Esophagus (tissue), 2 donors: ENCODE measurements around the gene CENPI. TPM values are rescaled to one million over a fixed set of nuclear protein-coding genes. Genes with fewer than 3 reads are reported as not detected.
"Not testable (repeated sequence)": the region's sequence is repeated elsewhere in the genome, so short reads cannot be mapped to it uniquely, and the experiment has no call there.

Experiments used
- H3K27ac ChIP-seq, 2 donors: one replicate each; pipeline ENCODE4 v1.5.1; 2013; ENCODE audit warnings: low read depth in 2 of 2, mild to moderate bottlenecking in 2 of 2, inconsistent platforms in 1 of 2, low read length in 1 of 2, moderate library complexity in 1 of 2
- H3K27me3 ChIP-seq, 2 donors: one replicate each; pipeline ENCODE4 v1.6.1; 2013; ENCODE audit warnings: low read length in 2 of 2, control low read depth in 1 of 2, mild to moderate bottlenecking in 1 of 2; ENCODE audit not compliant: insufficient read depth in 2 of 2, control insufficient read depth in 1 of 2
- H3K36me3 ChIP-seq, 2 donors: one replicate each; pipeline ENCODE4 v1.6.1; 2013; ENCODE audit warnings: low read length in 1 of 2; ENCODE audit not compliant: control insufficient read depth in 2 of 2, insufficient read depth in 2 of 2
- H3K4me1 ChIP-seq, 2 donors: one replicate each; pipeline ENCODE4 v1.6.1; 2013; ENCODE audit warnings: low read length in 1 of 2; ENCODE audit not compliant: control insufficient read depth in 2 of 2, insufficient read depth in 2 of 2
- H3K4me3 ChIP-seq, 2 donors: one replicate each; pipeline ENCODE4 v1.5.1; 2013; ENCODE audit warnings: low read length in 2 of 2, mild to moderate bottlenecking in 2 of 2, low read depth in 1 of 2, moderate library complexity in 1 of 2
- H3K9me3 ChIP-seq, 2 donors: one replicate each; pipeline ENCODE4 v1.6.1; 2013; ENCODE audit warnings: mild to moderate bottlenecking in 2 of 2, low read depth in 1 of 2, low read length in 1 of 2, moderate library complexity in 1 of 2; ENCODE audit not compliant: control insufficient read depth in 2 of 2, insufficient read depth in 1 of 2
- WGBS, 2 donors: extraction: QIAGEN DNeasy Blood & Tissue Kit; methylation state at CpG; one replicate each; pipeline ENCODE4 v1.1.7; 2013; 5-methylcytosine and 5-hydroxymethylcytosine counted together
- polyA plus RNA-seq, 2 donors: library from polyadenylated mRNA; stranded (reverse); fragments of 200-250 nt; gene quantifications; one replicate each; pipeline ENCODE4 v1.2.3, GENCODE V29; 2013
- donor health status: healthy with polysubstance abuse.
- donor health status: Bipolar disorder and iron deficiency.

The CENPI gene
- 1 to 10 TPM; 1.0 to 1.5 TPM for polyA plus RNA-seq

DNA sequence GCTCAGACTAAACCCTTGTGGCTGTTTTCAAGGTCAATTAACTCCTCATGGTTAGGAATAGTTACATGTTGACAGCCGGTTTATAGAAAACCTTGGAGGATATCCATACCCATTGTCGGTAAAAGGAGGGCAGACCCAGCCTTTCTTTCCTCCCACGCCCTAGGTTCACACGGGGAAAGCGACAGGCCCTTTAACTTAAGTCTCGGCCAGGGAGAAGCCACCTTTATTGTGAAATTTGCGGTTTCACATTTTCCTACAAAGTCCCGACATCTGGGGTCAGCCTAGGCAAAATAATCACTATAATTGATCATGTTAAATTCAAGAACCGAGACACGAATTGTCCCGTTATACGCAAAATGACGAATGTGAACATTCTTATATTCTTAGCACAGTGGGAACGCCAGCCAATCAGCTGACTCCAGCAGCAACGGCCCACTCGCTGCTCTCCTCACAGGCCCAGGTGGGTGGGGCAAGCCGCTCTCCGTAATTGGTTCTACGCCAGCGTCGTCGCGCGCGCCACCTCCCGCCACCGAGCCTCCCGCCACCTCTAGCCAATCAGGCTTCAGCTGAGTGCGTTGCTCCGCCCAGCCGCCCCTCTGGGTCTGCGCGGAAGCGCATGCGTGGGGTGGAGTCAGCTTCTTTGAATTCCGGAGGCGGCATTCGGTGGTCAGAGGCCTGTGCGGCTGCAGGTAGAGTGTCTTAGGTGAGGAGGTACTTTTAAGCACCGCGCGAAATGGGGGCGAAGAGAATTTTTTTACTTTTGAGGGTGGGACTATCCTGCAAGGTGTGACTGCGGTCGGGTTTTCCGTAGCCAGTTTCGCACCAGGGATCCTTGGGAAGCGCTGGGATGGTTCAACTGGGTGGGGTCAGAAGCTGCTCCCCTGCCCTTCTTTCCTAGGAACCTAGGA lies at the start of gene CENPI:
Gene CENPI, plus strand, starts transcription at position 659 of the 908 bp plus-strand sequence. CDS start 2,867 bp downstream, outside the sequence.
- H3K27me3 ChIP-seq, result peaks cover 0 to 2% of the 10 kb centered on the region in 2 donors
- H3K4me3 ChIP-seq, result peak within 1 kb of the TSS; percentile 42 to 49
- no peaks in the 10 kb centered on the region for H3K4me1 ChIP-seq
- H3K9me3 ChIP-seq, result no peaks in the 10 kb centered on the region
- peak within 1 kb of the TSS; percentile 53 to 79 for H3K27ac ChIP-seq
- no peaks in the 10 kb centered on the region for H3K36me3 ChIP-seq
- WGBS, 2 donors, result 1 to 37% methylated on average over 48 of the region's 48 CpGs

DNA sequence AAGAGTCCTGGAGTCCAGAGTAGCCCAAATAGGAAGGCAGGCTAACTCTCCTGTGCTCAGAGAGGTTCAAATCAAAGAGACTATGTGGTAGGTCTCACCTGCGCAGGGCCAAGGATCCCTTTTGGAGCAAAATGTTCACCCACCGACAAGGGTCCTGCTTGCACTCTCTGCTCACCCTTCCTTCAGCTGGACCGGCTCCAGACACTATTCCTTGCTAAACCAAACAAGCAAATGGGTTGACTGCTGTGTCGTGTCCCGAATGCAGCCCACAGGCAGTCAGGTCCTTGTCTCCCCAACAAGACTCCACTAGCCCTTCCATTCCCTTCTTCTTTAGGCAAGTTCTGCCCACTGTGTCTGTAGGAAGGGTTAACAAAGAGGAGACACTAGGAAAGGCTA lies 46.9 kb upstream of the CENPI start:
- Histone ChIP-seq H3K27ac (peak overlapping the region; percentile 80 to 94), H3K4me1 (no peaks in the 10 kb centered on the region), H3K36me3 (no peaks in the 10 kb centered on the region), H3K9me3 (no peaks in the 10 kb centered on the region), H3K27me3 (no peaks in the 10 kb centered on the region), H3K4me3 (peak overlapping the region; percentile 58 to 67)
- 6 to 33% methylated on average over 5 of the region's 5 CpGs for WGBS, 2 donors

DNA sequence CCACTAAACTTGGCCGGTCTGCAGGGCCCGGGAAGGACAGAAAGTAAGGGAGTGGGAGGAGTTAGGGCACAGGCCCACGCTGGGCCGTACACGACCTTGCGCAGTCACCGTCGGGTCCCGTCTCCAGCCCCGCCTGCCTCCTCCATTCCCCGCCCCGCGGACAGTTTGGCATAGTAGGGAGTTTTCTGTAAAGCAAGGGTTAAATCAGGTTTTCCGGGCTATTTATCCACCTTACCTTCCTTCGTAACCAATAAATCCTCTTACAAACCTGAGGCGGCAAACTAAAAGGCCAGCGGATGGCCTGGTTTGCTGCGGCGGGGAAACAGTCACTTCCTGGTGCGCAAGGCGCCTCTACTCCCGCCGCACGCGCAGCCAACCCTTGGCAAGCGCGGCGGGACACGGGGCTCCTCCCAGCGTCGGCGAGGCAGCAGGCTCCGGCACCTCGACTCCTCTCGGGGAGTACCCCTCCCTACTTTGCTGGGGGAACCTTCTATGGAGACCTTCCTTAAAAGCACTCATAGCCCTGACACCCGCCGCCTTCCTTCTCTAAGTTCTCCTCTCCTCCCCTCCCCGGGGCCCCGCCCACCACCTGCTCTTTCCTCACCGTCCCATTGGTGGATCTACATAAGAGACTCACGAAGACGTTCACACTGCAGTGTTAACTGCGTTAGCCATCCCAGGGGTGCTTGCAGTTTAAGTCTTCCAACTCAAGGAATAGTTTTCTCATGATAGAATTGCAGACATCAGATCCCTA lies 46.3 kb upstream of the CENPI start, which contains the start of gene TRMT2B:
Gene TRMT2B, minus strand, starts transcription at position 563 of the 754 bp plus-strand sequence. CDS start 9,822 bp downstream, outside the sequence.
- Histone ChIP-seq H3K27me3 (no peaks in the 10 kb centered on the region), H3K27ac (peak within 1 kb of the TSS; percentile 80 to 94), H3K9me3 (no peaks in the 10 kb centered on the region), H3K4me1 (no peaks in the 10 kb centered on the region), H3K4me3 (peak within 1 kb of the TSS; percentile 58 to 67), H3K36me3 (no peaks in the 10 kb centered on the region)
- WGBS, 2 donors, result 0 to 18% methylated on average over 24 to 43 of the region's 43 CpGs

DNA sequence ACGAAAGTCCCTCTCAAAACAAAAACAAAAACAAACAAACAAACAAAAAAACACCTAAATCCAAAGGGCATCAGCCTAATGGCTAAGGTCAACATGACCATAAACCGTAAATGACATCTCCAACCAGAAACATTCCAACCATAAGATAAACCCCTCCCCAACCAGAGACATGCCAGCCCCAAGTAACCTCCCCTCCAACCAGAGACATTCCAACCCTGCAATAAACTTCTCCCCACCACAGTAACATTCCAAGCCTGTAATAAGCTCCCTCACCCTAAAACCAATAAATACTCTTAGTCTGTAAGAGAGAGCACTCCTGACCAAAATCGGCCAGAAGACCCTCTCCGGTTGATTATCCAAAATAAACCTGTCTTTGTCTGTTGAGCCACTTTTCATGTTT lies 41.5 kb upstream of the CENPI start:
- not testable (repeated sequence) for H3K27me3 ChIP-seq
- 92 to 97% methylated on average over 4 of the region's 4 CpGs for WGBS, 2 donors

GRCh38 chrX:101057093-101057714 lies 40.8 kb upstream of the CENPI start:
- H3K4me1 ChIP-seq, result no peaks in the 10 kb centered on the region
- 57 to 64% methylated on average over 3 of the region's 3 CpGs for WGBS, 2 donors
- no peaks in the 10 kb centered on the region for H3K27me3 ChIP-seq
- no peak overlapping the region for H3K27ac ChIP-seq
- no peak overlapping the region for H3K4me3 ChIP-seq
- H3K9me3 ChIP-seq, result no peaks in the 10 kb centered on the region
- H3K36me3 ChIP-seq, result no peaks in the 10 kb centered on the region

More for the DNA sequence above, 41.5 kb upstream of the CENPI start:
- H3K4me3 ChIP-seq, H3K36me3 ChIP-seq, H3K4me1 ChIP-seq, H3K9me3 ChIP-seq, H3K27ac ChIP-seq: not testable (repeated sequence)

DNA sequence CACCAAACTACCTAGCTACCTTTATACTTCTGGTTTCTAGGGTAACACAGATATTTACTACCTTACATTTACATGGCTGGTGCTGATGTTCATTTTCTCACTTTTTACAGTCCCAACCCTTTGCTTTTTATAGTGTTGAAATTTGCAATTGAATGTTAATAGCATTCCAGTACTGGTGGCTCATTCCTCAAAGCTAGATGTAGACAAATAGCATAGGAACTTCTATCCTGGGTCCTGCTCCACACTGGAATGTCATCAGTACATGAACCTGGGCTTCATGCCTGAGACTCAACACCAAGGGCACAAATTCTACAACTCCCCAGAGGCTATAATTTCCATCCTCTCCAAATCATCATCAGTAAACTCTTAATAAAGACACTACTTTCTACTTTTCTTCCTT lies 35.8 kb upstream of the CENPI start:
- Histone ChIP-seq H3K27me3 (no peaks in the 10 kb centered on the region), H3K36me3 (no peaks in the 10 kb centered on the region), H3K4me3 (no peak overlapping the region), H3K27ac (no peak overlapping the region), H3K9me3 (no peaks in the 10 kb centered on the region), H3K4me1 (no peaks in the 10 kb centered on the region)

GRCh38 chrX:101071582-101071981 lies 26.4 kb upstream of the CENPI start:
- no peaks in the 10 kb centered on the region for H3K9me3 ChIP-seq
- no peak overlapping the region for H3K27ac ChIP-seq
- H3K4me3 ChIP-seq, result no peak overlapping the region
- H3K4me1 ChIP-seq, result no peaks in the 10 kb centered on the region
- no peaks in the 10 kb centered on the region for H3K27me3 ChIP-seq
- WGBS, 2 donors, result 71 to 72% methylated on average over 3 of the region's 3 CpGs
- no peaks in the 10 kb centered on the region for H3K36me3 ChIP-seq

GRCh38 chrX:101078716-101079598 lies 19.0 kb upstream of the CENPI start, which contains the start of gene TMEM35A:
Gene TMEM35A (plus strand): TSS chrX:101078879. CDS start chrX:101079003, 124 bp downstream.
- Histone ChIP-seq H3K4me3 (peak within 1 kb of the TSS; percentile 17 to 22), H3K36me3 (no peaks in the 10 kb centered on the region), H3K27me3 (no peaks in the 10 kb centered on the region), H3K9me3 (no peaks in the 10 kb centered on the region), H3K4me1 (peaks cover 0 to 3% of the 10 kb centered on the region in 2 donors), H3K27ac (no peak within 1 kb of the TSS)
- 5 to 20% methylated on average over 23 of the region's 23 CpGs for WGBS, 2 donors
